ENCODE measurements around the gene EGFL7. TPM values are rescaled to one million over a fixed set of nuclear protein-coding genes. Genes with fewer than 3 reads are reported as not detected.
A peak's percentile ranks its signal among the peaks of the same experiment; 100 is the strongest.

The EGFL7 gene
- polyA plus RNA-seq, 1 of the 3 experiments (the other 2 are of a cell fraction), result 43.0 TPM

DNA sequence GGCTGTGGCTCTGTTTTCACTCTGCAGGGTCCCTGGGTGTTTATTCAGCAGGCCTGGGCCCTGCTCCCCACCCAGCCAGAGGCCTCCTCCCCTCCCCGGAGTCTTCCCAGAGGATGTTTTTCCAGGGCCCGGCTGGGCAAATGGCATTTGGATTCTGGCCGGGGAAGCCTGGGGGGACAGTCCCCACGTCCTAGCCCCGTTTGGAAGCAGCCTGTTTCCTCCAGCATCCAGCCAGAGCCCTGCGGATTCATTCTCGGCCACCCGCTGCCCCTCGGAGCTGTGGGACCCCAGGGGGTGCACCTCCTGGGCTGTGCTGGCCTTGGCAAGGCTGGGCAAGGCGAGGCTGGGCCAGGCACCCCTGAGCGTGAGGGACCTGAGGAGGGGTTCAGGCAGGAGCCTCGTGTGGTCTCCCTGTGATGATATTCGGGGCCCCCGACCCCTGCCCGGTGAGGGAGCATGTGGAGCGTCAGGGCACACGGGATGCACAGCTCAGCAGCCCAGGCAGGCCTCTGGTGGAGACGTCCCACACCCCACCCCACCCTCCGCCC lies 48.8 kb upstream of the EGFL7 start:
- no peaks in the 10 kb centered on the region for H3K79me2 ChIP-seq (ENCODE audit: insufficient read depth)
- no peaks in the 10 kb centered on the region for H3K9me3 ChIP-seq
- H2AFZ ChIP-seq (ENCODE audit: low read depth), result 0 out of 2 replicates have a peak overlapping the region, but pooled peaks have one; percentile 35
- H3K9me2 ChIP-seq, result no peaks in the 10 kb centered on the region
- peak overlapping the region; percentile 76; the same call in 1 of the 2 replicates for H3K4me2 ChIP-seq
- H3K27me3 ChIP-seq (ENCODE audit: insufficient read depth), result no peaks in the 10 kb centered on the region
- peaks cover 9 to 11% of the 10 kb centered on the region in 2 experiments; a peak in 3 of 4 replicates for H3K4me1 ChIP-seq (ENCODE audit: control insufficient read depth in 1 of 2, insufficient read depth in 2 of 2, low read depth in 1 of 2, low read length in 1 of 2)
- no peak for DNase-seq
- H3F3A ChIP-seq (replicated peaks; ENCODE audit: insufficient read depth), result no peaks in the 10 kb centered on the region
- H3K9ac ChIP-seq, result peak overlapping the region; percentile 53
- H3K36me3 ChIP-seq (replicated peaks in 1 of 2; ENCODE audit: control insufficient read depth in 1 of 2, insufficient read depth in 2 of 2, low read length in 1 of 2), result no peaks in the 10 kb centered on the region
- H4K20me1 ChIP-seq (ENCODE audit: insufficient read depth), result no peaks in the 10 kb centered on the region
- POLR2A ChIA-PET, result no interaction called here
- WGBS (ENCODE audit: low lambda C conversion rate), result 81% methylated on average over 3 of the region's 19 CpGs
- no peak overlapping the region; a peak in 1 of 4 replicates for H3K27ac ChIP-seq (ENCODE audit: low read depth in 2 of 2, low read length in 1 of 2)
- TF ChIP-seq CHD2 (IDR thresholded peaks at IDR 0.05; ENCODE audit: low read length, partially characterized antibody) (no peak), EP300 (IDR thresholded peaks at IDR 0.05; ENCODE audit: borderline replicate concordance in 1 of 2, low read depth in 1 of 2, low read length in 1 of 2) (no peak), MXI1 (IDR thresholded peaks at IDR 0.05; ENCODE audit: low read depth, low read length) (no peak), EZH2phosphoT487 (IDR thresholded peaks at IDR 0.05; ENCODE audit: borderline replicate concordance, low read depth) (no peak), TEAD4 (IDR thresholded peaks at IDR 0.05; ENCODE audit: borderline replicate concordance, insufficient read depth) (no peak), TCF12 (IDR thresholded peaks at IDR 0.05) (no peak), RFX5 (IDR thresholded peaks at IDR 0.05; ENCODE audit: low read length) (no peak), RXRA (IDR thresholded peaks at IDR 0.05; ENCODE audit: borderline replicate concordance, low read depth) (no peak), ELF1 (IDR thresholded peaks at IDR 0.05) (no peak), MEF2A (IDR thresholded peaks at IDR 0.05; ENCODE audit: borderline replicate concordance, low read depth) (no peak)
- TF ChIP-seq, protein P1, sequence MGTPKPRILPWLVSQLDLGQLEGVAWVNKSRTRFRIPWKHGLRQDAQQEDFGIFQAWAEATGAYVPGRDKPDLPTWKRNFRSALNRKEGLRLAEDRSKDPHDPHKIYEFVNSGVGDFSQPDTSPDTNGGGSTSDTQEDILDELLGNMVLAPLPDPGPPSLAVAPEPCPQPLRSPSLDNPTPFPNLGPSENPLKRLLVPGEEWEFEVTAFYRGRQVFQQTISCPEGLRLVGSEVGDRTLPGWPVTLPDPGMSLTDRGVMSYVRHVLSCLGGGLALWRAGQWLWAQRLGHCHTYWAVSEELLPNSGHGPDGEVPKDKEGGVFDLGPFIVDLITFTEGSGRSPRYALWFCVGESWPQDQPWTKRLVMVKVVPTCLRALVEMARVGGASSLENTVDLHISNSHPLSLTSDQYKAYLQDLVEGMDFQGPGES (IDR thresholded peaks at IDR 0.05; ENCODE audit: low read depth, low read length), result no peak
- TF ChIP-seq, protein P2, sequence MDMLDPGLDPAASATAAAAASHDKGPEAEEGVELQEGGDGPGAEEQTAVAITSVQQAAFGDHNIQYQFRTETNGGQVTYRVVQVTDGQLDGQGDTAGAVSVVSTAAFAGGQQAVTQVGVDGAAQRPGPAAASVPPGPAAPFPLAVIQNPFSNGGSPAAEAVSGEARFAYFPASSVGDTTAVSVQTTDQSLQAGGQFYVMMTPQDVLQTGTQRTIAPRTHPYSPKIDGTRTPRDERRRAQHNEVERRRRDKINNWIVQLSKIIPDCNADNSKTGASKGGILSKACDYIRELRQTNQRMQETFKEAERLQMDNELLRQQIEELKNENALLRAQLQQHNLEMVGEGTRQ (IDR thresholded peaks at IDR 0.05; ENCODE audit: borderline replicate concordance, low read depth, low read length), result no peak
- TF ChIP-seq, protein P3, sequence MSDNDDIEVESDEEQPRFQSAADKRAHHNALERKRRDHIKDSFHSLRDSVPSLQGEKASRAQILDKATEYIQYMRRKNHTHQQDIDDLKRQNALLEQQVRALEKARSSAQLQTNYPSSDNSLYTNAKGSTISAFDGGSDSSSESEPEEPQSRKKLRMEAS (IDR thresholded peaks at IDR 0.05; ENCODE audit: low read depth), result no peak
- TF ChIP-seq, protein P4, sequence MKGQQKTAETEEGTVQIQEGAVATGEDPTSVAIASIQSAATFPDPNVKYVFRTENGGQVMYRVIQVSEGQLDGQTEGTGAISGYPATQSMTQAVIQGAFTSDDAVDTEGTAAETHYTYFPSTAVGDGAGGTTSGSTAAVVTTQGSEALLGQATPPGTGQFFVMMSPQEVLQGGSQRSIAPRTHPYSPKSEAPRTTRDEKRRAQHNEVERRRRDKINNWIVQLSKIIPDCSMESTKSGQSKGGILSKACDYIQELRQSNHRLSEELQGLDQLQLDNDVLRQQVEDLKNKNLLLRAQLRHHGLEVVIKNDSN (IDR thresholded peaks at IDR 0.05; ENCODE audit: borderline replicate concordance, low read depth), result no peak
- TF ChIP-seq, protein P5, sequence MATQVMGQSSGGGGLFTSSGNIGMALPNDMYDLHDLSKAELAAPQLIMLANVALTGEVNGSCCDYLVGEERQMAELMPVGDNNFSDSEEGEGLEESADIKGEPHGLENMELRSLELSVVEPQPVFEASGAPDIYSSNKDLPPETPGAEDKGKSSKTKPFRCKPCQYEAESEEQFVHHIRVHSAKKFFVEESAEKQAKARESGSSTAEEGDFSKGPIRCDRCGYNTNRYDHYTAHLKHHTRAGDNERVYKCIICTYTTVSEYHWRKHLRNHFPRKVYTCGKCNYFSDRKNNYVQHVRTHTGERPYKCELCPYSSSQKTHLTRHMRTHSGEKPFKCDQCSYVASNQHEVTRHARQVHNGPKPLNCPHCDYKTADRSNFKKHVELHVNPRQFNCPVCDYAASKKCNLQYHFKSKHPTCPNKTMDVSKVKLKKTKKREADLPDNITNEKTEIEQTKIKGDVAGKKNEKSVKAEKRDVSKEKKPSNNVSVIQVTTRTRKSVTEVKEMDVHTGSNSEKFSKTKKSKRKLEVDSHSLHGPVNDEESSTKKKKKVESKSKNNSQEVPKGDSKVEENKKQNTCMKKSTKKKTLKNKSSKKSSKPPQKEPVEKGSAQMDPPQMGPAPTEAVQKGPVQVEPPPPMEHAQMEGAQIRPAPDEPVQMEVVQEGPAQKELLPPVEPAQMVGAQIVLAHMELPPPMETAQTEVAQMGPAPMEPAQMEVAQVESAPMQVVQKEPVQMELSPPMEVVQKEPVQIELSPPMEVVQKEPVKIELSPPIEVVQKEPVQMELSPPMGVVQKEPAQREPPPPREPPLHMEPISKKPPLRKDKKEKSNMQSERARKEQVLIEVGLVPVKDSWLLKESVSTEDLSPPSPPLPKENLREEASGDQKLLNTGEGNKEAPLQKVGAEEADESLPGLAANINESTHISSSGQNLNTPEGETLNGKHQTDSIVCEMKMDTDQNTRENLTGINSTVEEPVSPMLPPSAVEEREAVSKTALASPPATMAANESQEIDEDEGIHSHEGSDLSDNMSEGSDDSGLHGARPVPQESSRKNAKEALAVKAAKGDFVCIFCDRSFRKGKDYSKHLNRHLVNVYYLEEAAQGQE (IDR thresholded peaks at IDR 0.05; ENCODE audit: low read depth, low read length), result no peak
- CTCF ChIA-PET, result interaction anchor here (0.7 to 3.2 kb wide), 3 partner anchors 10 to 129 kb away, joined by 3 to 15 read pairs (median 13); no protein-coding TSS in a partner anchor
- no peak overlapping the region for H3K4me3 ChIP-seq (ENCODE audit: low read depth in 2 of 2, low read length in 1 of 2)

All from SK-N-SH (cell line).